ENCODE results near the gene CTSA. TPM values are rescaled to one million over a fixed set of nuclear protein-coding genes. Genes with fewer than 3 reads are reported as not detected.
A peak's percentile ranks its signal among the peaks of the same experiment; 100 is the strongest.

The CTSA gene
- total and polyA plus RNA-seq, 9 of the 15 experiments (the other 6 are each of a cell fraction or from before 2014, with no cell fraction given): 8.8 to 61.7 (median 28.3) TPM

GRCh38 chr20:45935416-45936046 is 44.4 kb downstream of the CTSA start (continued):
- TF ChIP-seq GTF2F1 (IDR thresholded peaks at IDR 0.05; ENCODE audit: low read depth, low read length): no peak
- TF ChIP-seq FOSL1 (tag; conservative IDR thresholded peaks at IDR 0.05): peak; percentile 87
- peak; percentile 86 for TF ChIP-seq NBN (IDR thresholded peaks at IDR 0.05; ENCODE audit: low read depth)
- TF ChIP-seq CC2D1A (IDR thresholded peaks at IDR 0.05): peak; percentile 81; the same call in 1 of the 2 replicates
- TF ChIP-seq FUS (optimal IDR thresholded peaks at IDR 0.05; ENCODE audit: low read depth, low read length): no peak
- 0 out of 4 replicates have a peak, but pooled peaks of 1 of the 2 experiments have one; percentile 31 for TF ChIP-seq ZNF318 (IDR thresholded peaks at IDR 0.05; ENCODE audit: borderline replicate concordance in 1 of 2, low read depth in 1 of 2)
- TF ChIP-seq XRCC3 (IDR thresholded peaks at IDR 0.05): no peak
- no peak for TF ChIP-seq SAFB (IDR thresholded peaks at IDR 0.05; ENCODE audit: borderline replicate concordance, low read depth, low read length)
- no peak for TF ChIP-seq SLC30A9 (CRISPR knock-in tag; IDR thresholded peaks at IDR 0.05)
- TF ChIP-seq ZBTB1 (CRISPR knock-in tag; IDR thresholded peaks at IDR 0.05; ENCODE audit: borderline replicate concordance, low read depth): no peak; the same call in 1 of the 2 replicates
- no peak for TF ChIP-seq GABPB2 (CRISPR knock-in tag; conservative IDR thresholded peaks at IDR 0.05)
- TF ChIP-seq USF2 (CRISPR knock-in tag; IDR thresholded peaks at IDR 0.05): no peak
- TF ChIP-seq ZBTB7A (IDR thresholded peaks at IDR 0.05; ENCODE audit: borderline replicate concordance, control insufficient read depth, low read depth, low read length): no peak; the same call in 1 of the 2 replicates
- TF ChIP-seq STAG1 (CRISPR knock-in tag; IDR thresholded peaks at IDR 0.05; ENCODE audit: borderline replicate concordance): no peak
- TF ChIP-seq RHOXF2B (CRISPR knock-in tag; conservative IDR thresholded peaks at IDR 0.05): no peak
- no peak for TF ChIP-seq ZNF431 (CRISPR knock-in tag; IDR thresholded peaks at IDR 0.05)
- TF ChIP-seq BRD4 (IDR thresholded peaks at IDR 0.05): no peak
- no peak for TF ChIP-seq PHB2 (IDR thresholded peaks at IDR 0.05; ENCODE audit: low read depth)
- TF ChIP-seq ESRRB (CRISPR knock-in tag; IDR thresholded peaks at IDR 0.05; ENCODE audit: borderline replicate concordance): no peak
- TF ChIP-seq ZNF146 (CRISPR knock-in tag; IDR thresholded peaks at IDR 0.05; ENCODE audit: unreplicated experiment): no peak
- TF ChIP-seq CBFB (CRISPR knock-in tag; IDR thresholded peaks at IDR 0.05): peak; percentile 94

Measured in K562 (cell line).